GM23338 (cell line): ENCODE measurements around the gene FRYL. TPM values are rescaled to one million over a fixed set of nuclear protein-coding genes. Genes with fewer than 3 reads are reported as not detected.

ENCODE experiments used
- ATAC-seq: fragments of 200-7000 bp; cut with Tn5 transposase; 3 replicates; pipeline ENCODE4 v1.9.1; 2020
- DNase-seq: peaks from one replicate; pipeline ENCODE4 v3.0.0-alpha.2; 2015; ENCODE audit warnings: low spot score
- H2AFZ ChIP-seq: fragments of 200-600 bp; sonication (generic); 2 replicates; pipeline ENCODE4 v1.8.0; 2016; ENCODE audit warnings: antibody characterized with exemption, mild to moderate bottlenecking, moderate library complexity
- H3F3A ChIP-seq: fragments of 200-600 bp; sonication (generic); replicated peaks from 2 replicates; pipeline ENCODE4 v1.8.0; 2017; ENCODE audit warnings: antibody characterized with exemption, mixed run types, low read depth
- H3K27ac ChIP-seq: fragments of 200-600 bp; sonication (generic); 2 replicates; pipeline ENCODE4 v1.6.1; 2016; ENCODE audit warnings: low read depth
- H3K27me3 ChIP-seq: fragments of 200-600 bp; sonication (generic); 2 replicates; pipeline ENCODE4 v1.8.0; 2016; ENCODE audit warnings: mild to moderate bottlenecking, mixed run types, moderate library complexity; ENCODE audit not compliant: insufficient read depth
- H3K36me3 ChIP-seq: fragments of 200-600 bp; sonication (generic); 2 replicates; pipeline ENCODE4 v1.8.0; 2016; ENCODE audit warnings: mild to moderate bottlenecking; ENCODE audit not compliant: insufficient read depth
- H3K4me1 ChIP-seq: fragments of 200-600 bp; sonication (generic); 2 replicates; pipeline ENCODE4 v1.8.0; 2016; ENCODE audit warnings: mild to moderate bottlenecking, moderate library complexity; ENCODE audit not compliant: insufficient read depth
- H3K4me2 ChIP-seq: fragments of 200-600 bp; sonication (generic); 2 replicates; pipeline ENCODE4 v1.7.1; 2017; ENCODE audit warnings: mixed run types
- H3K4me3 ChIP-seq: fragments of 200-600 bp; sonication (generic); 2 replicates; pipeline ENCODE4 v1.6.1; 2016; ENCODE audit warnings: mixed run types
- H3K79me2 ChIP-seq: fragments of 200-600 bp; sonication (generic); replicated peaks from 2 replicates; pipeline ENCODE4 v1.8.0; 2017; ENCODE audit warnings: mild to moderate bottlenecking; ENCODE audit not compliant: insufficient read depth
- H3K9me2 ChIP-seq: fragments of 200-600 bp; sonication (generic); 2 replicates; pipeline ENCODE4 v1.8.0; 2017; ENCODE audit not compliant: insufficient read depth
- H4K20me1 ChIP-seq: fragments of 200-600 bp; sonication (generic); replicated peaks from 2 replicates; pipeline ENCODE4 v1.8.0; 2017; ENCODE audit warnings: mild to moderate bottlenecking; ENCODE audit not compliant: insufficient read depth
- H3K27ac Mint-ChIP-seq: 2 replicates; pipeline ENCODE4 v1.8.0; 2020; ENCODE audit warnings: inconsistent platforms, mild to moderate bottlenecking, moderate library complexity, mixed read lengths
- H3K27me3 Mint-ChIP-seq: 3 replicates; pipeline ENCODE4 v1.8.0; 2022; ENCODE audit warnings: low read depth, mild to moderate bottlenecking, moderate library complexity, mixed read lengths, inconsistent platforms; ENCODE audit not compliant: insufficient read depth, poor library complexity
- H3K36me3 Mint-ChIP-seq: 3 replicates; pipeline ENCODE4 v1.8.0; 2021; ENCODE audit warnings: low read depth, mild to moderate bottlenecking, inconsistent platforms, moderate library complexity, mixed read lengths
- H3K4me1 Mint-ChIP-seq: 3 replicates; pipeline ENCODE4 v1.8.0; 2020; ENCODE audit warnings: mild to moderate bottlenecking, inconsistent platforms, mixed read lengths
- H3K4me3 Mint-ChIP-seq: 3 replicates; pipeline ENCODE4 v1.8.0; 2021; ENCODE audit warnings: moderate library complexity, mild to moderate bottlenecking, inconsistent platforms, mixed read lengths
- H3K9me3 Mint-ChIP-seq: 3 replicates; pipeline ENCODE4 v1.8.0; 2020; ENCODE audit warnings: moderate library complexity, mild to moderate bottlenecking, inconsistent platforms, mixed read lengths
- CREB1 ChIP-seq: fragments of 250-450 bp; sonication (Bioruptor Pico); IDR thresholded peaks from 2 replicates; pipeline ENCODE4 v1.5.0; 2020; ENCODE audit warnings: low read depth, mild to moderate bottlenecking, moderate library complexity
- CTCF ChIP-seq, 2 experiments: fragments of 200-600 bp in 1 of 2; sonication (generic) in 1 of 2; conservative IDR thresholded peaks; 2 replicates each; pipeline versions ENCODE4 v1.5.1 to v1.6.1; 2016 to 2017; ENCODE audit warnings: antibody characterized with exemption in 2 of 2, low read depth in 2 of 2, mild to moderate bottlenecking in 2 of 2, moderate library complexity in 1 of 2
- ETS1 ChIP-seq: IDR thresholded peaks from 2 replicates; pipeline ENCODE4 v1.6.1; 2016; ENCODE audit warnings: antibody characterized with exemption
- EZH2 ChIP-seq: fragments of 200-600 bp; sonication (generic); IDR thresholded peaks from one replicate; pipeline ENCODE4 v1.8.0; 2017; ENCODE audit warnings: antibody characterized with exemption, mild to moderate bottlenecking, low read depth; ENCODE audit not compliant: unreplicated experiment
- EZH2phosphoT487 ChIP-seq: fragments of 200-600 bp; sonication (generic); IDR thresholded peaks from one replicate; pipeline ENCODE4 v1.8.1; 2018; ENCODE audit warnings: antibody characterized with exemption; ENCODE audit not compliant: unreplicated experiment
- JUNB ChIP-seq: IDR thresholded peaks from one replicate; pipeline ENCODE4 v1.6.1; 2016; ENCODE audit warnings: antibody characterized with exemption; ENCODE audit not compliant: unreplicated experiment
- NANOG ChIP-seq: IDR thresholded peaks from 2 replicates; pipeline ENCODE4 v1.6.1; 2016; ENCODE audit warnings: antibody characterized with exemption, borderline replicate concordance
- POLR2AphosphoS5 ChIP-seq: IDR thresholded peaks from 2 replicates; pipeline ENCODE4 v1.6.1; 2016; ENCODE audit warnings: antibody characterized with exemption, low read depth
- REST ChIP-seq: IDR thresholded peaks from one replicate; pipeline ENCODE4 v1.6.1; 2018; ENCODE audit warnings: antibody characterized with exemption; ENCODE audit not compliant: unreplicated experiment
- STAT1 ChIP-seq: IDR thresholded peaks from one replicate; pipeline ENCODE4 v1.6.1; 2016; ENCODE audit warnings: antibody characterized with exemption; ENCODE audit not compliant: unreplicated experiment
- ZNF114 ChIP-seq: fragments of 250-450 bp; sonication (Bioruptor Pico); IDR thresholded peaks from 2 replicates; pipeline ENCODE4 v1.5.0; 2020; ENCODE audit warnings: mild to moderate bottlenecking, moderate library complexity
- ZNF331 ChIP-seq: fragments of 250-450 bp; sonication (Bioruptor Pico); IDR thresholded peaks from 2 replicates; pipeline ENCODE4 v1.5.0; 2020; ENCODE audit warnings: low read depth, mild to moderate bottlenecking, moderate library complexity
- ZNF462 ChIP-seq: fragments of 250-450 bp; sonication (Bioruptor Pico); IDR thresholded peaks from 2 replicates; pipeline ENCODE4 v1.5.0; 2020; ENCODE audit warnings: mild to moderate bottlenecking, moderate library complexity
- polyA plus RNA-seq: library from polyadenylated mRNA; unstranded; fragments of >200 nt; fragmentation: Nextera tagmentation; extraction: Ambion mirVana; gene quantifications from 2 replicates; pipeline ENCODE4 v1.2.1, GENCODE V29; 2016
- total RNA-seq: library from RNA; depleted of rRNA; stranded (reverse); fragments of >200 nt; shearing (Covaris generic); gene quantifications from 2 replicates; pipeline ENCODE4 v1.2.3, GENCODE V29; 2014

The FRYL gene
- total and polyA plus RNA-seq, 2 experiments from 2014 or later, result 30.7 to 53.3 TPM

GRCh38 chr4:48518143-48518542 is 261.9 kb downstream of the FRYL start:
- H3K4me2 ChIP-seq, result no peak overlapping the region
- TF ChIP-seq ZNF462, result no peak
- TF ChIP-seq ZNF114 (CRISPR knock-in tag), result no peak
- TF ChIP-seq CREB1, result no peak
- TF ChIP-seq EZH2, result no peak
- no peak for TF ChIP-seq CTCF (conservative IDR thresholded peaks at IDR 0.05; ENCODE audit: low read depth in 2 of 2)
- no peak for TF ChIP-seq ETS1
- TF ChIP-seq EZH2phosphoT487, result no peak
- TF ChIP-seq NANOG, result no peak
- TF ChIP-seq ZNF331 (CRISPR knock-in tag), result no peak
- no peak for TF ChIP-seq POLR2AphosphoS5
- TF ChIP-seq STAT1, result no peak
- no peak for TF ChIP-seq JUNB
- TF ChIP-seq REST, result no peak
- DNase-seq (no peak), ATAC-seq (no peak)
- H3K79me2 ChIP-seq, result no peaks in the 10 kb centered on the region
- no peaks in the 10 kb centered on the region for H3K27me3 ChIP-seq
- Mint-ChIP-seq H3K27me3 (no peaks in the 10 kb centered on the region), H3K9me3 (no peaks in the 10 kb centered on the region), H3K36me3 (peaks cover 31% of the 10 kb centered on the region), H3K27ac (no peak overlapping the region), H3K4me3 (no peak overlapping the region), H3K4me1 (no peaks in the 10 kb centered on the region)
- H3K4me3 ChIP-seq, result no peak overlapping the region
- H3F3A ChIP-seq, result no peaks in the 10 kb centered on the region
- H3K9me2 ChIP-seq, result no peaks in the 10 kb centered on the region
- no peaks in the 10 kb centered on the region for H4K20me1 ChIP-seq
- no peaks in the 10 kb centered on the region for H3K4me1 ChIP-seq
- H3K27ac ChIP-seq, result no peak overlapping the region
- H3K36me3 ChIP-seq, result peaks cover 15% of the 10 kb centered on the region
- no peak overlapping the region for H2AFZ ChIP-seq
